GM19193 (cell line): Measurements from ENCODE around the gene RHBDD1.

Source experiments
- POLR2A ChIP-seq: IDR thresholded peaks from 4 replicates; pipeline ENCODE4 v1.6.1; 2011; ENCODE audit not compliant: insufficient read depth, insufficient read length; ENCODE audit errors: extremely low read depth

Gene RHBDD1

DNA sequence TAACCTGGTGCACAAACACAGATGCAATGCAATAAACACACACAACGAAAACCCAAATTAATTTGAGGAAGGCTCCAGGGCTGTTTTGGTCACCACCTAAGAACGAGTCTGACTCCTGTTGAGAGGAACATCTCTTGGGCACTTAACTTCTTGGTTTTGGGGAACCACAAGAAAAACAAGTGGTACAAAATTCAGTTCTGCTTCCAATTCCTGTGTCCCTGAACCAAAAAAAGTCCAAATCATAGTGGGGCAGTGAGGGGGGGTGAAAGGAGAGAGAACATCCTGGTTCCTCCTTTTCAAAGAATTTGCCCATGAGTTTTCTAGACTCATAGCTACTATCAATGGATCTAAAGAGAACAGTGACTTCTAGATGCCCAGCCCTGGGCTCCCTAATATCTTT, 184.6 kb downstream of the RHBDD1 start:
- no peak for TF ChIP-seq POLR2A

DNA sequence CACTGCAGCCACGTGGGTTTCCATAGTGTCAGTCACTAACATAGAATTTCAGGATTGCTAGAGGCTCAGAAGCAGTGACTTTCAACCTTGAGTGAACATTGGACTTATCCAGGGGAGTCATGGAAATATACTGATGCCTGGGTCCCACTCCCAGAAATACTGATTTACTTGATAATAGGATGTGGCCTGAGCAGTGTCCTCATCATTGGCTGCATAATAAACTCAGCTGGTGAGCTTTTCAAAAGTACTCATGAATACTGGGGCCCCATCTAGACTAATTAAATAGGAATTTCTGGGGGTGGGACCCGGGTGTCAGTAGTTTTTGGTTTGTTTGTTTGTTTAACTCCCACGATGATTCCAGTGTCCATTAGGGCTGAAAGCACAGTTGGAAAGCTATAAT, 186.8 kb downstream of the RHBDD1 start:
- no peak for TF ChIP-seq POLR2A

DNA sequence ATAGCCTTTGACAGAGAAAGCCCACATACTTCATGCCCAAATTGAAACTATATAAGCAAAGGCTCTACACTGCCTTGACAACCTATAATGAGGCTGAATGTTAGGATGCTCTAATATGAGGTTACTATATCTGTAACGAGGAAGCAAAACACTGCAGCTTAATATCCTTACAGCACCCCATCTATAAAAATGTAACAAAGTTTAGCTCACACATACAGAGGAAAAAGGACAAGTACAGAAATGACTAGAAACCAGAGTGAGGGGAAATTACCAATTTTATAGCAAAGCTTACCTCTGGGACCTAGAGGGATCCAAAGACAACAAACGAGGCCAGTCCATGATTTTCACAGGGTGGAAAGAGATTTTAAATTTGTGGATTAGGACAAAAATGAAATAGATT, 189.7 kb downstream of the RHBDD1 start:
- TF ChIP-seq POLR2A: no peak

DNA sequence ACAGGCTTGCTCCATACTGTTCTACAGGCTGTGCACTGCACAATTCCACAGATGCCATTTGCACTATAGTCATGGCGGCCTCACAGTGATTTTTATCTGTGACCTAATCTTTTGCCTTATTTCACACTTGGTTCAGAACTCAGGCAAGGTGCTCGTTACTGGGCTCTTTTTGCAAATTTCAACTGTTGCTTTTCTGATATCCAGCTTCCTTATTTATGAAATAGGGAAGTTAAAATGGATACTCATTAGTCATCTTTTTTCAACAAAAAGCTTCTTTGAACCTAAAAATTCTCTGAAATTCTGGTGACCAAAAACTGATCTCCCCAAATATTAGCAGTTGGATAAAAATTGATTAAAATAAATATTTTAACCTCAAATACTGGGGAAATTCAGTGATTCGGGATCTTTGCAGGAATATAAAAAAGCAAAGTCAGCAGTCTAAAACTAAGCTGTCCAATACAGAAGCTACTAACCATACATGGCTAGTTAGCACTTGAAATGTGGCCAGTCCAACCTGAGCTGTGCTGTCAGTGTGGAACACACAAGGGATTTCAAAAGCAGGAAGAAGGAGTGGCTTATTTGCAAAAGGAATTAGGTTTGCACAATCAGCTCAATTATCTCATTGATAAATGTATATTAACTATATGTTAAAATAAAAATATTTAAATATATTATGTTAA, 193.7 kb downstream of the RHBDD1 start:
- no peak for TF ChIP-seq POLR2A

DNA sequence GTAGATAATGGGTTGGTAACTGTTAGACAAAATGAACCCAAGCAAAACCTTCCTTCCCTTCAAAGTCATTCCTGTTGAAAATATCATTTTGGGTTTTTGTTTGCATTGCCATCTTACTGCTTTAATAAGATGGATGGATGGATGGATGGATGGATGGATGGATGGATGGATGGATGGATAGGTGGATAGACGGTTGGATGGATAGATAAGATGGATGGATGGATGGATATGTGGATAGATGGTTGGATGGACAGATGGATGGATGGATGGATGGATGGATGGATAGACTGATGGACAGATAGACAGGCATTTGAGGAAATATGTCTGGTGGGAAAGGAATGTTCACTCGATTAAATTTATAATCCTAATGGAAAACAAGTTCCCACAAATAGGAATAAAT, 194.9 kb downstream of the RHBDD1 start:
- no peak for TF ChIP-seq POLR2A

DNA sequence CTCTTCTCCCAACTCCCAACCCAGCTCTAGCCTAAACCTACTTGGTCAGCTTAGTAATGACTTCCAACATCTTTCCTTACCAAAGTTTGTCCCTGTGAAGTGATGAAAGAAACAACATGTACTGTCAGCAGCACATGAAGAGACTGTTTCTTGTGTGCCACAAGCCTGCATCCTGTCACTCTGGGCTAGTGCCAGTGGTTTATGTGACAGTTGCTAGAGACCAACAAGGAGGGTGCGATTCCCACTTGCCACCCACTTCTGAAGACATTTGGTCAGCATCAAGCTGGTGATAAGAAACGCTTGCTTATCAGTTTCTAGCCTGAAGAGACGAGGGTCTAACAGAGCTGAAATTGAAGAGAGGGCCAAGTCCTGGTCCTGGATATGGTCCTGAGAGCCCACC, 195.5 kb downstream of the RHBDD1 start:
- TF ChIP-seq POLR2A: no peak

DNA sequence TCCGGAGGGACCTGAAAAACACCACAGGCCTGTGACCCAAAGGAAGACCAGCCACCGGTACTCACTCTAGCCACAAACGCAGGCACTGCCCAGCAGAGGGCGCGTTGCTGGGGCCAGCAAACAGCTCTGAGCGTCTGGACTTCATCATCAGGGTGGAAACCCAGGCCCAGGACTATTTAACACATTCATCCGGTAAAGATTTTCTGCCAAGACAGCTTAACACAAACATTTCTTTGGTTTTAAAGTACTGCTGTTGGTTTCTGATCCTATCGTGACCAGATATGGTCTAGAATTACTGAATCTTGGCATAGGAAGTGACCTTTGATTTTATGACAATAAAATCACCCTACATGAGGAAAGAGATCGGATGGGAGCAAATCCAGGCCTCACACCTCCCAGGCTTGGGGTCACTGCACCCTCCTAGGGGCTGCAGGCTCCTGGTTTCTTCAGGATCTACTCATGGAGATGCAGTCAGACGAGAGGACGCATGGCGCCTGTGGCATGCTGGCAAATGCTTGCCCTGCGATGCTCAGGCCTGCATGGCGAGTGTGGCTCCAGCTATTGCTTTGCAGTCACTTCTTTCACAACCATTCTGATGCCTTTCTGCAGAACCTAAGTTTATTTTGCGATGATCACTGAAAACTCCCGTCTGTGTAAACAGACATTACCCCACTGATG, 197.8 kb downstream of the RHBDD1 start:
- TF ChIP-seq POLR2A: no peak

DNA sequence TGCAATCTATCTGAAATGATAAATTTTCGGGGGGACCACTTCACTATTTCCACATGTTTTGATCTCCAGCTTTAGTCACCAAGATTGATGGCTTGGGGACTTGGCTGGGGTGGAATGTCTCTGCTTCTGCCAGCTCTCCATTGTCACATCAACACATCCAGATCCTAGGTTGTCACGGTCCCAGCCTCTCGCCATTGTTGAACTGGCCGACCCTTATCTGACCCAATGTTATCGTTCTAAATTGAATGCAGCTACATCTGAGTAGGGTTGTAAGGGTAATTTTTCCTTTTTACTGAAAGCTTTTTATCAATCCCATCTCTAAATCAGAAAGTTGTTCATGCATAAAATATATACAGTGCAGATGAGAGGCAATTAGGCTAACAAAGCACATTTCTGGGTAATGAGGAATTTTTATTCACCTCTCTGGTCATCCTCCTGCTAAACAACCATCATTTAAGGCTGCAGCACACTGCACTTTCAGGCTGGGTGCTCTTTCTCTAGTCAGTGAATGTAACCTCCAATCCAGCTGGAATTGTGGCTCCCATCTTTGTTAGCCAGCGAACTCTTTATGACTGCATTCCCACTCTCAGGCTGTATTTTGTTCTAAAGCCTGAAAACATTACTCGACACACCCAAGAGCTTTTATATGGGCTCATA, 200.0 kb downstream of the RHBDD1 start:
- TF ChIP-seq POLR2A: no peak

DNA sequence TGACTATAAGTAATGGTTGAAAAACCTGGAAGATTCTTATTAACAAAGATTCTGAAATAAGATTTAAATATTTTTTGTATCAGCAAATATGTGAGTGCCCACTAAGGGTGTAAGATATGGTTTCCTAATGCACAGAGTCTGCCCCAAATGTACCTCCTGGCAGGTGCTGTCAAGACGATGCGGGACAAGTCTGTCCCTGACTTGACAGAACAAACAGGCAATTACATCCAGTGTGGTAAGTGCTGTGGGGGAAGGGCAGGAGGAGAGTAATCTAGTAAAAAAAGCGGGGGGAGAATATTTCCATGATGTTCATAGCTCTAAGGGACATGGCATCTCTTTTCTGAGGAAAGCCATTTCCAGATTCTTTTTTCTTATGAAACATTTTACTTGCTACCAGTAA, 200.7 kb downstream of the RHBDD1 start:
- no peak for TF ChIP-seq POLR2A

DNA sequence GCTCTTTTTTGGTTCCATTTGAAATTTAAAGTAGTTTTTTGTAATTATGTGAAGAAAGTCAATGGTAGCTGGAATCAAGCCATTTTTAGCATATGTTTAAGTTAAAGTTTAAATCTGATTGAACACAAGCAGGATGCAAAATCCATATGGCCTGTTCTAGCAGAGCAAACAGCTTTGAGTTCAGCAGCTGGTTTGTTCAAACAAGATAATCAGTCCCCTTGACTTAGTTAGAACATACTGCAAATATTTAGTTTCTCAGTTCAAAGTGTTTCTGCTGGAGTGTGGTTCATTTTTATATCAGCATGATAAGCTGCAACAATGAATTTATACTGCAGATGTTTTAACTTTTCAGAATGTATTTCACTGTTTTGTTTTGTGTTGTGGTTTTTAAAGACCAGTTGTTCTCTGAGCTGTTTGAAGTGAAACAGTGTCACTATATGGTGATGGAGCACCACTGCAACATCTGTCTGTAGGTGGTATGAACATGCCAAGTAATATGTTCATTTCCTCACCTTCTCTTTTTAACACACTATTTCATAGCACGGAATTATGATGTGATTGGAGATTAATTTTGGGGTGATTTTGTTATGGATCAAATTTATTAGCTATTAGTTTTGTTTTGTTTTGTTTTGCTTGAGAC, 202.8 kb downstream of the RHBDD1 start:
- no peak for TF ChIP-seq POLR2A

DNA sequence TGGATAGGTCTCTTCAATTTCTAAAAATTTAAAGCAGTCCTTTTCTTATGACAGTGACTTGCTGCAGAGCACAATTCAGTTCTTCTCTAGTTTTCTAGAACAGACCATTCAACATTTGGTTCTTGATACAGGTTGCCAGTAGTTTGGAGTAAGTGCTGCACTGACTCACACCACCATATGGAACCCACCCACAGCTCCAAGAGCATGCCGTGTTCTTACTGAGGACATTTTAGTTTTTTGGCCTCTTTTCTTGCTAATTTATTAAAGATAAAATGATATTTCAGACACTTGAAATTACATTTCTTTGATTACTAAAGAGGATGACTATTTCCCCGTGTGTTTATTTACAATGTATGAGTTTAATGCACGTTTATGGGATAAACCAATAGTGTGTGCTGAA, 208.1 kb downstream of the RHBDD1 start:
- no peak for TF ChIP-seq POLR2A
